ENCODE measurements around the gene TMIGD1. TPM values are rescaled to one million over a fixed set of nuclear protein-coding genes. Genes with fewer than 3 reads are reported as not detected.
"Not testable (repeated sequence)": the region's sequence is repeated elsewhere in the genome, so short reads cannot be mapped to it uniquely, and the experiment has no call there.

The TMIGD1 gene
- total RNA-seq, 1 experiment from 2014 or later, result not detected

GRCh38 chr17:30358055-30358760 is 24.4 kb upstream of the TMIGD1 start:
- no peak for DNase-seq (ENCODE audit: low read depth)

GRCh38 chr17:30357476-30357875 is 23.6 kb upstream of the TMIGD1 start:
- DNase-seq (ENCODE audit: low read depth), result no peak

- DNase-seq (ENCODE audit: low read depth), result no peak
Observed at GRCh38 chr17:30354701-30355100, 20.8 kb upstream of the TMIGD1 start.

- DNase-seq (ENCODE audit: low read depth), result no peak
Observed at GRCh38 chr17:30352240-30352814, 18.5 kb upstream of the TMIGD1 start.

- no peak for DNase-seq (ENCODE audit: low read depth)
Observed at GRCh38 chr17:30351735-30352134, 17.9 kb upstream of the TMIGD1 start.

GRCh38 chr17:30351263-30351662 is 17.4 kb upstream of the TMIGD1 start:
- not testable (repeated sequence) for DNase-seq (ENCODE audit: low read depth)

GRCh38 chr17:30349252-30349651 is 15.4 kb upstream of the TMIGD1 start:
- DNase-seq (ENCODE audit: low read depth), result no peak

- no peak for DNase-seq (ENCODE audit: low read depth)
Observed at GRCh38 chr17:30347488-30347887, 13.6 kb upstream of the TMIGD1 start.

- DNase-seq (ENCODE audit: low read depth), result no peak
Observed at GRCh38 chr17:30346221-30346795, 12.5 kb upstream of the TMIGD1 start.

- no peak for DNase-seq (ENCODE audit: low read depth)
Observed at GRCh38 chr17:30345527-30346075, 11.7 kb upstream of the TMIGD1 start.

GRCh38 chr17:30345089-30345433 is 11.2 kb upstream of the TMIGD1 start:
- no peak for DNase-seq (ENCODE audit: low read depth)

- DNase-seq (ENCODE audit: low read depth), result peak; percentile 39
Observed at GRCh38 chr17:30344283-30345088, 10.6 kb upstream of the TMIGD1 start.

- DNase-seq (ENCODE audit: low read depth), result no peak
Observed at GRCh38 chr17:30343796-30344195, 9.9 kb upstream of the TMIGD1 start.

- not testable (repeated sequence) for DNase-seq (ENCODE audit: low read depth)
Observed at GRCh38 chr17:30343244-30343643, 9.4 kb upstream of the TMIGD1 start.

- DNase-seq (ENCODE audit: low read depth), result no peak
Observed at GRCh38 chr17:30341703-30342249, 7.9 kb upstream of the TMIGD1 start.

- no peak for DNase-seq (ENCODE audit: low read depth)
Observed at GRCh38 chr17:30340801-30341356, 7.0 kb upstream of the TMIGD1 start.

- no peak for DNase-seq (ENCODE audit: low read depth)
Observed at GRCh38 chr17:30339086-30339485, 5.2 kb upstream of the TMIGD1 start.

- peak; percentile 71 for DNase-seq (ENCODE audit: low read depth)
Observed at GRCh38 chr17:30337393-30337999, 3.6 kb upstream of the TMIGD1 start.

- DNase-seq (ENCODE audit: low read depth), result peak; percentile 68
Observed at GRCh38 chr17:30336369-30337171, 2.7 kb upstream of the TMIGD1 start.

- no peak for DNase-seq (ENCODE audit: low read depth)
Observed at GRCh38 chr17:30334421-30334820, 564 bp upstream of the TMIGD1 start.

Data from RPMI7951 (cell line).